WI38 (cell line): ENCODE measurements around the gene SPRN.
"Not testable (repeated sequence)": the region's sequence is repeated elsewhere in the genome, so short reads cannot be mapped to it uniquely, and the experiment has no call there.

Experiments
- H3K4me3 ChIP-seq: 2 replicates; pipeline ENCODE4 v1.5.1; 2011; ENCODE audit warnings: low read depth, mild to moderate bottlenecking, control low read depth, low read length
- CTCF ChIP-seq: IDR thresholded peaks from 2 replicates; pipeline ENCODE4 v1.5.1; 2012; ENCODE audit warnings: low read depth, mild to moderate bottlenecking, control low read depth, low read length

The SPRN gene

DNA sequence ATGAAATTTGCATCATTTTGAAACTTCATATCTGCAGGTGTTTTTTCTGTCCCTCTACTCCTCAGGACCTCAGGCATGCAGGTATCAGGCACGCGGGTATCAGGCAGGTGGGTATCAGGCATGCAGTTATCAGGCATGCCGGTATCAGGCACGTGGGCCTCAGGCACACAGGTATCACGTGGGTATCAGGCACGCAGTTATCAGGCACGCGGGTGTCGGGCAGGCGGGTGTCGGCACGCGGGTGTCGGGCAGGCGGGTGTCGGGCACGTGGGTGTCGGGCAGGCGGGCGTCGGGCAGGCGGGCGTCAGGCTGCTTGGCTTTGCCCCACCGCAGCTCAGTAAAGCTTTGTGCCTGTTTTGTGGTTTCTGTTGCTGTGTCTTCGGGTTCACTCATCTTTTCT lies 8.7 kb downstream of the SPRN start:
- TF ChIP-seq CTCF, result no peak
- no peak overlapping the region for H3K4me3 ChIP-seq

- H3K4me3 ChIP-seq, result not testable (repeated sequence)
Observed at GRCh38 chr10:133414401-133414800, 10.0 kb downstream of the SPRN start.

DNA sequence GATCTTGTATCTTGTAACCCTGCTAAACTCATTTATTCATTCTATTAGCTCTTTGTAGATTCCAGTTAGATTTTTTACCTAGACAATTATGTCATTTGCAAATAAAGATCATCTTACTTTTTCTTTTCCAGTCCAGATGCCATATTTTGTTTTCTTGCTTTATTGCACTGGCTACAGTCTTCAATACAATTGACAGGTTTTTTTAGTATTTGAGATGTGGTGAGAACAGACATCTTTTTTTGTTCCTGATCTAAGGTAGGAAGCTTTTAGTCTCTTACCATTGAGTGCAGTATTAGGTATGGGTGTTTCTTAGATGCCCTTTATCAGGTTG lies 12.1 kb downstream of the SPRN start:
- no peak for TF ChIP-seq CTCF

DNA sequence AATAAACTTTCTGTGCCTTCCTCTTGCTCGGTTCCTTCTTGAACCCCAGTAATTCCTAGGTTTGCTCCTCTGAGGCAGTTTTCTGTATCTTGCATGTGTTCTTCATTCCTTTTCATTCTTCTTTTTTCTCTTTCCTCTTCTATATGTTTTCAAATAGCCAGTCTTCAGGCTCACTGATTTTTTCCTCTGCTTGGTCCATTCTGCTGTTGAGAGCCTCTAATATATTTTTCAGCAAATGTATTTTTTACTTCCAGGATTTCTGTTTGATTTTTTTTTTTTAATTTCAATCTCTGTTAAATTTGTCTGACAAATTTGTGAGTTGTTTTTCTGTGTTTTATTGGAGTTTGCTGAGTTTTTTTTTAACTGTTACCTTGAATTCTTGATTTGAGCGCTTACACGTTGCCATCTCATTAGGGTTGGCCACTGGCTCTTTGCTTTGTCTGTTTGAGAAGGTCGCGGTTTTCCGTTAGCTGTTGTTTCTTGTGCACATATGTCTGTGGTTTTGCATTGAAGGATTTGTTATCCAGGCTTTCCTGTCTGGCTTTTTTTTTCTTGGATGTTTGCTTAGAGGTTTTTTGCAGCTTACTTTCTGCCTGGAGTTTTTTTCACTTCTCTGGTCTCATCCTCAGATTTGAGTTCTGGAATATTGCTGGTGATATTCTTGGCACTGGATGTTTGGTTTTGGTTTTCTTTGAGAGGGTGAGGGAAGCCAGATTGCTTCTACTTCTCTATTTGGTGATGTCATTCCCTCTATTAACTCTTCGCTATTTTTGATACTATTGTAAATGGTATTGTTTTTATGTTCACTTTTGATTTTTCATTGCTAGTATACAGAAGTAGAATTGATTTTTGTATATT lies 12.7 kb downstream of the SPRN start:
- H3K4me3 ChIP-seq, result no peak overlapping the region
- TF ChIP-seq CTCF, result no peak

More for the DNA sequence above, 12.1 kb downstream of the SPRN start:
- no peak overlapping the region for H3K4me3 ChIP-seq

DNA sequence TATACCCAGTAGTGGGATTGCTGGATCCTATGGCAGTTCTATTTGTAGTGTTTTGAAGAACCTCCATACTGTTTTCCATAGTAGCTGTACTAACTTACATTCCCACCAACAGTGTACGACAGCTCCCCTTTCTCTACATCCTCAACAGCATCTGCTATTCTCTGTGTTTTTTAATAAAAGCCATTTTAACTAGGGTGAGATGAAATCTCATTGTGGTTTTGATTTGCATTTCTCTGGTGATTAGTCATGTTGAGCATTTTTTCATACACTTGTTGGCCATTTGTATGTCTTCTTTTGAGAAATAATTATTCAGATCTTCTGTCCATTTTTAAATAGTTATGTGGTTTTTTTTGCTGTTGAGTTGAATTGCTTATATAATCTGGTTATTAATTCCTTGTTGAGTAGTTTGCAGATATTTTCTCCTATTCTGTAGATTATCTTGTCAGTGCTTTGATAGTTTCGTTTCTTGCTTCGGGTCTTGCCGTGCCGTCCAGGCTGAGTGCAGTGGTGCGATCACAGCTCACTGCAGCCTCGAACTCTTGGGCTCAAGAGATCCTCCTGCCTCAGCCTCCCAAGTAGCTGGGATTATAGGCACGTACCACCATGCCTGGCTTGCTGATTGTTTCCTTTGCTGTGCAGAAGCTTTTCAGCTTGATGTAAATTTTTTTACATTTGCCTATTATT lies 18.4 kb downstream of the SPRN start:
- H3K4me3 ChIP-seq, result no peak overlapping the region
- no peak for TF ChIP-seq CTCF

DNA sequence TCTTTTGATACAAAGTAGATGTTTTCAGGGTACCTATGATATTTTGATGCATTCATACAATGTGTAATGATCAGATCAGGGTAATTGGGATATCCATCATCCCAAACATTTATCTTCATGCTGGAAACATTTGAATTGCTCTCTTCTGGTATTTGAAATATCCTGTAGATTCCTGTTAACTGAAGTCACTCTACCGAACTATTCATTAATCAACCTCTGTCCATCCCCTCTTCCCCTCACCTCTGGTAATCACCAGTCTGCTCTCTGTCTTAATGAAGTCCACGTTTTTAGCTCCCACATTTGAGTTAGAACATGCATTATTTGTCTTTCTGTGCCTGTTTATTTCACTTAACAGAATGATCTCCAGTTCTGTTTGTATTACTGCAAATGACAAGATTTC lies 19.2 kb downstream of the SPRN start:
- no peak overlapping the region for H3K4me3 ChIP-seq
- no peak for TF ChIP-seq CTCF

DNA sequence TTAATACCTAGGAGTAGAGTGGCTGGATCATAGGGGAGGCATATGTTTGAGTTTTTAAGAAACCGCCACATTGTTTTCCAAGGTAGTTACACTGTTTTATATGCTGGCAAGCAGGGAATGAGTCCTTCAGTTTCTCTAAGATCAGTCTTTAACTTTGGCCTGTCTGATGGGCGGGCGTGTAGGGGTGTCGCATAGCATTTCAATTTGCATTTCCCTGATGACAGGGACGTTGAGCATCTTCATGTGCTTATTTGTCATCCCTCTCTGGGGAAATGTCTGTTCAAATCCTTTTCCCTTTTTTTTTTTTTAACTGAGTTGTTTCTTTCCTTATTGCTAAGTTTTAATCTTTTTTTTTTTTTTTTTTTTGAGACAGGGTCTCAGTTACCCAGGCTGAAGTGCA lies 20.6 kb downstream of the SPRN start:
- no peak overlapping the region for H3K4me3 ChIP-seq
- no peak for TF ChIP-seq CTCF
